ENCODE data around the gene MEDAG.

DNA sequence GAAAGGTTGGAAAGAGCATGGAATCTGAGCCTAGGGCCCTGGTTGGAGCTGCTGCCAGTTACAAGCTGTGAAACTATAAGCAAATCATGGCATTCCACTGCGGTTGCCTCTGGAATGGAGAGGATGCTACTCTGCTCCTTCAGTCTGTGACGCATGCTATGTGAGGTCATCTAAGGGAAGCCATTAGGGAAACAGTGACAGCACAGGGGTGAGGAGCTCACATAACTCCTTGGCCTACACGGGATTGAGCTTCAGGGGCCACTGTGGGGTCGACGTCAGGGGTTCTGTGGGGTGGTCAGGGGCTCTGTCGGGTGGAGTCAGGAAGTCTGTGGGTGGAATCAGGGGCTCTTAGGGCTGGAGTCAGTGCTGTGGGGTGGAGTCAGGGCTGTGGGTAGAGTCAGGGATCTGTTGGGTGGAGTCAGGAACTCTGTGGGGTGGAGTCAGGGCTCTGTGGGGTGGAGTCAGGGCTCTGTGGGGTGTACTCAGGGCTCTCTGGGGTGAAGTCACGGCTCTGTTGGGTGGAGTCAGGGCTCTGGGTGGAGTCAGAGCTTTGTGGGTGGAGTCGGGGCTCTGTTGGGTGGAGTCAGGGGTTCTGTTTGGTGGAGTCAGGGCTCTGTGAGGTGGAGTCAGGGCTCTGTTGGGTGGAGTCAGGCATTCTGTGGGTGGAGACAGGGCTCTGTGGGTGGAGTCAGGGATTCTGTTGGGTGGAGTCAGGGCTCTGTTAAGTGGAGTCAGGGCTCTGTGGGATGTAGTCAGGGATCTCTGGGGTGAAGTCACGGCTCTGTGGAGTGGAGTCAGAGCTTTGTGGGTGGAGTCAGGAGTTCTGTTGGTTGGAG, 35.8 kb upstream of the MEDAG start:
- TF ChIP-seq POLR2A (IDR thresholded peaks at IDR 0.05; ENCODE audit: low read length), result no peak
- TF ChIP-seq GATA1 (IDR thresholded peaks at IDR 0.05; ENCODE audit: low read depth, low read length), result no peak
